Body of pancreas (tissue), 4 donors: ENCODE measurements around the gene PIGA.

Experiments used
- CTCF ChIP-seq, 7 experiments: fragments of 450-650 bp in 4 of 7; fragments of 200-600 bp in 3 of 7; sonication (generic) in 3 of 7; IDR thresholded peaks; one replicate each; pipeline ENCODE4 v1.5.1; 2016 to 2019; ENCODE audit warnings: antibody characterized with exemption in 7 of 7
- POLR2A ChIP-seq, 3 donors: fragments of 450-650 bp; IDR thresholded peaks; one replicate each; pipeline ENCODE4 v1.6.1; 2016; ENCODE audit warnings: antibody characterized with exemption in 3 of 3, mild to moderate bottlenecking in 2 of 3

DNA sequence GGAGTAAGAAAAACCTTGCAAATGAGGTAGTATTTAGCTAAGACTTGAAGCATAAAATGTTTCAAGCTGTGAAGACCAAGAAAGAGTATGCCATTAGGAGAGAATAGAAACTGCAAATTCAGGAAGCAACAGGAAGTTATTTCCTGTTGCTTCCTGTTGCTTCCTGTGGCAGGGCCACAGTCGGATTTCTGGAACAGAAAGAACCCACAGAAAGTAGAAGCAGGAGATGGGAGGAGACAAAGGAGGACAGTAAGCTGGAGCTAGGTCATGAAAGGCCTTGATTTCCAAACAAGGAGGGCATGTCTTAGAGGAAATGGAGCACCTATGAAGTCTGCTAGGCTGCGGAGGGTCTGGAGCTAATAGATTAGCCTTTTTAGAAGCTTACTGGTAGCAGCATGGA is 37.1 kb downstream of the PIGA start:
- TF ChIP-seq CTCF (IDR thresholded peaks at IDR 0.05), result no peak
- no peak for TF ChIP-seq POLR2A (IDR thresholded peaks at IDR 0.05)
